K562 (cell line): ENCODE results near the gene SMC1A. TPM values are rescaled to one million over a fixed set of nuclear protein-coding genes. Genes with fewer than 3 reads are reported as not detected.

ENCODE experiments used
- CTBP1 ChIP-seq: fragments of 450-650 bp; IDR thresholded peaks from 2 replicates; pipeline ENCODE4 v1.6.1; 2016; ENCODE audit warnings: borderline replicate concordance
- DIDO1 ChIP-seq: fragments of 450-650 bp; IDR thresholded peaks from 2 replicates; pipeline ENCODE4 v1.6.1; 2016; ENCODE audit warnings: low read depth, missing biosample characterization, missing genetic modification characterization
- DMBX1 ChIP-seq: fragments of 250-450 bp; sonication (Bioruptor Pico); IDR thresholded peaks from 2 replicates; pipeline ENCODE4 v1.8.0; 2022; ENCODE audit warnings: inconsistent platforms, mild to moderate bottlenecking, moderate library complexity, borderline replicate concordance
- FOXK2 ChIP-seq, 2 experiments: fragments of 450-650 bp; IDR thresholded peaks in 1 of 2; conservative IDR thresholded peaks in 1 of 2; 2 replicates each; pipeline ENCODE4 v1.6.1; 2016; ENCODE audit warnings: low read depth in 2 of 2, mild to moderate bottlenecking in 1 of 2
- MTA1 ChIP-seq: fragments of 450-650 bp; IDR thresholded peaks from 2 replicates; pipeline ENCODE4 v1.6.1; 2017; ENCODE audit warnings: borderline replicate concordance
- NR4A1 ChIP-seq, 2 experiments: fragments of 250-450 bp in 1 of 2; fragments of 450-650 bp in 1 of 2; sonication (Bioruptor Pico) in 1 of 2; IDR thresholded peaks; 2 replicates each; pipeline versions ENCODE4 v1.4.0 to v1.6.1; 2016 to 2020; ENCODE audit warnings: mild to moderate bottlenecking in 2 of 2, missing compliant biosample characterization in 1 of 2, missing genetic modification characterization in 1 of 2, moderate library complexity in 1 of 2
- PKNOX1 ChIP-seq: fragments of 450-650 bp; IDR thresholded peaks from 2 replicates; pipeline ENCODE4 v1.6.1; 2016
- POLR3G ChIP-seq: IDR thresholded peaks from 2 replicates; pipeline ENCODE4 v1.6.1; 2011; ENCODE audit not compliant: insufficient read length, insufficient replicate concordance; ENCODE audit errors: extremely low read depth
- PREB ChIP-seq: sonication (generic); formaldehyde crosslinking; IDR thresholded peaks from 2 replicates; pipeline ENCODE4 v1.8.1; 2023; ENCODE audit warnings: mild to moderate bottlenecking, missing genetic modification reagents
- PRPF4 ChIP-seq: fragments of 200-400 bp; formaldehyde crosslinking; IDR thresholded peaks from one replicate; pipeline ENCODE4 v1.6.1; 2017; ENCODE audit warnings: low read length, low read depth, mild to moderate bottlenecking; ENCODE audit not compliant: insufficient read depth, poor library complexity, severe bottlenecking
- ZKSCAN3 ChIP-seq: fragments of 250-450 bp; sonication (Bioruptor Pico); IDR thresholded peaks from 2 replicates; pipeline ENCODE4 v1.4.0; 2020
- ZNF143 ChIP-seq: sonication (generic); formaldehyde crosslinking; IDR thresholded peaks from 2 replicates; pipeline ENCODE4 v1.9.0; 2022; ENCODE audit warnings: mild to moderate bottlenecking, missing genetic modification reagents
- ZNF76 ChIP-seq: fragments of 250-450 bp; sonication (Bioruptor Pico); IDR thresholded peaks from 2 replicates; pipeline ENCODE4 v1.4.0; 2020; ENCODE audit warnings: mild to moderate bottlenecking, moderate library complexity, borderline replicate concordance
- ZSCAN29 ChIP-seq: fragments of 450-650 bp; IDR thresholded peaks from 2 replicates; pipeline ENCODE4 v1.6.1; 2017
- polyA plus RNA-seq, 8 experiments: library from polyadenylated mRNA; depleted of rRNA in 4 of 8; stranded (reverse) in 5 of 8; unstranded in 3 of 8; fragments of >200 nt; fragmentation: Nextera tagmentation in 2 of 8; fragmentation: Illumina TruSeq in 1 of 8; extraction: Ambion mirVana in 2 of 8; extraction: Trizol in 1 of 8; gene quantifications; 2 replicates each; pipeline versions ENCODE4 v1.2.1 to v1.2.3, GENCODE V29; 2011 to 2014; ENCODE audit warnings: inconsistent platforms in 1 of 8, missing spikeins in 1 of 8
- total RNA-seq, 7 experiments: library from RNA; depleted of rRNA in 6 of 7; stranded (reverse); fragments of >200 nt in 6 of 7; fragmentation: Illumina TruSeq in 2 of 7; extraction: Trizol in 2 of 7; gene quantifications; 2 replicates each; pipeline versions ENCODE4 v1.2.1 to v1.2.3, GENCODE V29; 2011 to 2021; ENCODE audit warnings: low replicate concordance in 1 of 7
- TF ChIP-seq, protein P1 (sequence below): sonication (generic); formaldehyde crosslinking; IDR thresholded peaks from 2 replicates; pipeline ENCODE4 v1.8.0; 2022; ENCODE audit warnings: missing genetic modification reagents, mild to moderate bottlenecking, borderline replicate concordance
- TF ChIP-seq, protein P2 (sequence below): sonication (generic); formaldehyde crosslinking; IDR thresholded peaks from 2 replicates; pipeline ENCODE4 v1.8.1; 2023; ENCODE audit warnings: missing genetic modification reagents, mild to moderate bottlenecking, borderline replicate concordance
- TF ChIP-seq, protein P3 (sequence below): fragments of 450-650 bp; IDR thresholded peaks from 2 replicates; pipeline ENCODE4 v1.6.1; 2017; ENCODE audit warnings: mild to moderate bottlenecking, moderate library complexity

Gene SMC1A
- total and polyA plus RNA-seq, 9 of the 15 experiments (the other 6 are each of a cell fraction or from before 2014, with no cell fraction given), result 28.5 to 126 (median 71.2) TPM

DNA sequence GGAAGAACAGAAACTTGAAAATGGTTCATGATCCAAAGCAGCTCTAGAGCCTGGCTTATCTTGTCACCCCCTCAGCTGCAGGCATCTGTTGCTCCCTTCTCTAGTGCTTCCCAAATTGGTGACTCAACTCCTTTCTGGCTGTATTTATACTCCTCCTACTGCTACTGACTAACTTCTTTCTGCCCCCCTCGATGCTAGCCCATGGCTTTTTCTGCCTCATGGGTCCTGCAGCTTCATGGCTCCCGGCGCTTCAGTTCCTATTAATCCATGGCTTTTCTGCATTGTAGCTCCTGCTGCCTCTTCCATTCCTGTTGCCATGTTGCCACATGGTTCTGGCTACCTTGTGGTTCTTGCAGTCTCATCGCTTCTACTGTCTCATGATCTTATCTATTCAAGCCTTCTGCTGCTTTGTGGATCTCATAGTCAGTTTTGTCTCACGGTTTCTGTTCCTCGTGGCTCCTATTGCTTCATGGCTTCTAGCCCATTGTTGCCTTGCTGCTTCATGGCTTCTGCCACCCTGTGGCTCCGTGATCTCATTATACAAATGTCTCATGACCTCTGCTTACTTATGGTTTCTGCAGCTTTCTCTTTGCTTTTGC is 48.1 kb downstream of the SMC1A start (continued):
- TF ChIP-seq, protein P1, sequence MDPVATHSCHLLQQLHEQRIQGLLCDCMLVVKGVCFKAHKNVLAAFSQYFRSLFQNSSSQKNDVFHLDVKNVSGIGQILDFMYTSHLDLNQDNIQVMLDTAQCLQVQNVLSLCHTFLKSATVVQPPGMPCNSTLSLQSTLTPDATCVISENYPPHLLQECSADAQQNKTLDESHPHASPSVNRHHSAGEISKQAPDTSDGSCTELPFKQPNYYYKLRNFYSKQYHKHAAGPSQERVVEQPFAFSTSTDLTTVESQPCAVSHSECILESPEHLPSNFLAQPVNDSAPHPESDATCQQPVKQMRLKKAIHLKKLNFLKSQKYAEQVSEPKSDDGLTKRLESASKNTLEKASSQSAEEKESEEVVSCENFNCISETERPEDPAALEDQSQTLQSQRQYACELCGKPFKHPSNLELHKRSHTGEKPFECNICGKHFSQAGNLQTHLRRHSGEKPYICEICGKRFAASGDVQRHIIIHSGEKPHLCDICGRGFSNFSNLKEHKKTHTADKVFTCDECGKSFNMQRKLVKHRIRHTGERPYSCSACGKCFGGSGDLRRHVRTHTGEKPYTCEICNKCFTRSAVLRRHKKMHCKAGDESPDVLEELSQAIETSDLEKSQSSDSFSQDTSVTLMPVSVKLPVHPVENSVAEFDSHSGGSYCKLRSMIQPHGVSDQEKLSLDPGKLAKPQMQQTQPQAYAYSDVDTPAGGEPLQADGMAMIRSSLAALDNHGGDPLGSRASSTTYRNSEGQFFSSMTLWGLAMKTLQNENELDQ, result no peak
- TF ChIP-seq, protein P2, sequence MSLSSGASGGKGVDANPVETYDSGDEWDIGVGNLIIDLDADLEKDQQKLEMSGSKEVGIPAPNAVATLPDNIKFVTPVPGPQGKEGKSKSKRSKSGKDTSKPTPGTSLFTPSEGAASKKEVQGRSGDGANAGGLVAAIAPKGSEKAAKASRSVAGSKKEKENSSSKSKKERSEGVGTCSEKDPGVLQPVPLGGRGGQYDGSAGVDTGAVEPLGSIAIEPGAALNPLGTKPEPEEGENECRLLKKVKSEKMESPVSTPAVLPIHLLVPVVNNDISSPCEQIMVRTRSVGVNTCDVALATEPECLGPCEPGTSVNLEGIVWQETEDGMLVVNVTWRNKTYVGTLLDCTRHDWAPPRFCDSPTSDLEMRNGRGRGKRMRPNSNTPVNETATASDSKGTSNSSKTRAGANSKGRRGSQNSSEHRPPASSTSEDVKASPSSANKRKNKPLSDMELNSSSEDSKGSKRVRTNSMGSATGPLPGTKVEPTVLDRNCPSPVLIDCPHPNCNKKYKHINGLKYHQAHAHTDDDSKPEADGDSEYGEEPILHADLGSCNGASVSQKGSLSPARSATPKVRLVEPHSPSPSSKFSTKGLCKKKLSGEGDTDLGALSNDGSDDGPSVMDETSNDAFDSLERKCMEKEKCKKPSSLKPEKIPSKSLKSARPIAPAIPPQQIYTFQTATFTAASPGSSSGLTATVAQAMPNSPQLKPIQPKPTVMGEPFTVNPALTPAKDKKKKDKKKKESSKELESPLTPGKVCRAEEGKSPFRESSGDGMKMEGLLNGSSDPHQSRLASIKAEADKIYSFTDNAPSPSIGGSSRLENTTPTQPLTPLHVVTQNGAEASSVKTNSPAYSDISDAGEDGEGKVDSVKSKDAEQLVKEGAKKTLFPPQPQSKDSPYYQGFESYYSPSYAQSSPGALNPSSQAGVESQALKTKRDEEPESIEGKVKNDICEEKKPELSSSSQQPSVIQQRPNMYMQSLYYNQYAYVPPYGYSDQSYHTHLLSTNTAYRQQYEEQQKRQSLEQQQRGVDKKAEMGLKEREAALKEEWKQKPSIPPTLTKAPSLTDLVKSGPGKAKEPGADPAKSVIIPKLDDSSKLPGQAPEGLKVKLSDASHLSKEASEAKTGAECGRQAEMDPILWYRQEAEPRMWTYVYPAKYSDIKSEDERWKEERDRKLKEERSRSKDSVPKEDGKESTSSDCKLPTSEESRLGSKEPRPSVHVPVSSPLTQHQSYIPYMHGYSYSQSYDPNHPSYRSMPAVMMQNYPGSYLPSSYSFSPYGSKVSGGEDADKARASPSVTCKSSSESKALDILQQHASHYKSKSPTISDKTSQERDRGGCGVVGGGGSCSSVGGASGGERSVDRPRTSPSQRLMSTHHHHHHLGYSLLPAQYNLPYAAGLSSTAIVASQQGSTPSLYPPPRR (CRISPR knock-in tag), result no peak
- TF ChIP-seq DMBX1 (CRISPR knock-in tag) (no peak), ZSCAN29 (no peak), CTBP1 (peak; percentile 75), MTA1 (peak; percentile 57), PKNOX1 (no peak), PRPF4 (no peak), ZKSCAN3 (no peak), DIDO1 (no peak), FOXK2 (conservative IDR thresholded peaks at IDR 0.05 in 1 of 2, IDR thresholded peaks at IDR 0.05 in 1 of 2; ENCODE audit: low read depth in 2 of 2) (peak; percentile 93 to 95), PREB (CRISPR knock-in tag) (no peak), ZNF143 (CRISPR knock-in tag) (no peak), POLR3G (no peak), ZNF76 (CRISPR knock-in tag) (no peak), NR4A1 (CRISPR knock-in tag; IDR thresholded peaks at IDR 0.05) (no peak), NR4A1 (tag; IDR thresholded peaks at IDR 0.05) (no peak)
- TF ChIP-seq, protein P3, sequence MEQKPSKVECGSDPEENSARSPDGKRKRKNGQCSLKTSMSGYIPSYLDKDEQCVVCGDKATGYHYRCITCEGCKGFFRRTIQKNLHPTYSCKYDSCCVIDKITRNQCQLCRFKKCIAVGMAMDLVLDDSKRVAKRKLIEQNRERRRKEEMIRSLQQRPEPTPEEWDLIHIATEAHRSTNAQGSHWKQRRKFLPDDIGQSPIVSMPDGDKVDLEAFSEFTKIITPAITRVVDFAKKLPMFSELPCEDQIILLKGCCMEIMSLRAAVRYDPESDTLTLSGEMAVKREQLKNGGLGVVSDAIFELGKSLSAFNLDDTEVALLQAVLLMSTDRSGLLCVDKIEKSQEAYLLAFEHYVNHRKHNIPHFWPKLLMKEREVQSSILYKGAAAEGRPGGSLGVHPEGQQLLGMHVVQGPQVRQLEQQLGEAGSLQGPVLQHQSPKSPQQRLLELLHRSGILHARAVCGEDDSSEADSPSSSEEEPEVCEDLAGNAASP, result no peak
